ENCODE results near the gene PCDHA11.

- TF ChIP-seq CTCF (IDR thresholded peaks at IDR 0.05) = peak; percentile 63
- TF ChIP-seq ZFX (IDR thresholded peaks at IDR 0.05; ENCODE audit: borderline replicate concordance) = no peak
Measured at GRCh38 chr5:140882591-140882899, 13.8 kb downstream of the PCDHA11 start.
